Body of pancreas (tissue), 4 donors: Measurements from ENCODE around the gene PPP2R5C.

Experiments
- POLR2A ChIP-seq, 3 donors: fragments of 450-650 bp; IDR thresholded peaks; one replicate each; pipeline ENCODE4 v1.6.1; 2016; ENCODE audit warnings: antibody characterized with exemption in 3 of 3, mild to moderate bottlenecking in 2 of 3
- TF ChIP-seq, protein P1 (sequence below), 7 experiments: fragments of 450-650 bp in 4 of 7; fragments of 200-600 bp in 3 of 7; sonication (generic) in 3 of 7; IDR thresholded peaks; one replicate each; pipeline ENCODE4 v1.5.1; 2016 to 2019; ENCODE audit warnings: antibody characterized with exemption in 7 of 7

GRCh38 chr14:101876555-101876938 lies 115.0 kb downstream of the PPP2R5C start:
- TF ChIP-seq, protein P1, sequence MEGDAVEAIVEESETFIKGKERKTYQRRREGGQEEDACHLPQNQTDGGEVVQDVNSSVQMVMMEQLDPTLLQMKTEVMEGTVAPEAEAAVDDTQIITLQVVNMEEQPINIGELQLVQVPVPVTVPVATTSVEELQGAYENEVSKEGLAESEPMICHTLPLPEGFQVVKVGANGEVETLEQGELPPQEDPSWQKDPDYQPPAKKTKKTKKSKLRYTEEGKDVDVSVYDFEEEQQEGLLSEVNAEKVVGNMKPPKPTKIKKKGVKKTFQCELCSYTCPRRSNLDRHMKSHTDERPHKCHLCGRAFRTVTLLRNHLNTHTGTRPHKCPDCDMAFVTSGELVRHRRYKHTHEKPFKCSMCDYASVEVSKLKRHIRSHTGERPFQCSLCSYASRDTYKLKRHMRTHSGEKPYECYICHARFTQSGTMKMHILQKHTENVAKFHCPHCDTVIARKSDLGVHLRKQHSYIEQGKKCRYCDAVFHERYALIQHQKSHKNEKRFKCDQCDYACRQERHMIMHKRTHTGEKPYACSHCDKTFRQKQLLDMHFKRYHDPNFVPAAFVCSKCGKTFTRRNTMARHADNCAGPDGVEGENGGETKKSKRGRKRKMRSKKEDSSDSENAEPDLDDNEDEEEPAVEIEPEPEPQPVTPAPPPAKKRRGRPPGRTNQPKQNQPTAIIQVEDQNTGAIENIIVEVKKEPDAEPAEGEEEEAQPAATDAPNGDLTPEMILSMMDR (IDR thresholded peaks at IDR 0.05) = no peak
- TF ChIP-seq POLR2A (IDR thresholded peaks at IDR 0.05) = no peak
